Ishikawa (cell line): ENCODE data around the gene GPR32.

Source experiments
- CREB1 ChIP-seq: IDR thresholded peaks from 2 replicates; pipeline ENCODE4 v1.6.1; 2012; ENCODE audit warnings: low read depth
- FOXM1 ChIP-seq: IDR thresholded peaks from 2 replicates; pipeline ENCODE4 v1.6.1; 2012; ENCODE audit warnings: low read depth, borderline replicate concordance
- NFIC ChIP-seq: IDR thresholded peaks from 2 replicates; pipeline ENCODE4 v1.6.1; 2012
- RAD21 ChIP-seq: IDR thresholded peaks from 2 replicates; pipeline ENCODE4 v1.6.1; 2012; ENCODE audit warnings: low read depth
- TAF1 ChIP-seq: IDR thresholded peaks from 2 replicates; pipeline ENCODE4 v1.6.1; 2012; ENCODE audit warnings: low read depth, mild to moderate bottlenecking
- ZBTB7A ChIP-seq: IDR thresholded peaks from 2 replicates; pipeline ENCODE4 v1.6.1; 2012; ENCODE audit warnings: low read depth
- TF ChIP-seq, protein P1 (sequence below): IDR thresholded peaks from 2 replicates; pipeline ENCODE4 v1.6.1; 2012

DNA sequence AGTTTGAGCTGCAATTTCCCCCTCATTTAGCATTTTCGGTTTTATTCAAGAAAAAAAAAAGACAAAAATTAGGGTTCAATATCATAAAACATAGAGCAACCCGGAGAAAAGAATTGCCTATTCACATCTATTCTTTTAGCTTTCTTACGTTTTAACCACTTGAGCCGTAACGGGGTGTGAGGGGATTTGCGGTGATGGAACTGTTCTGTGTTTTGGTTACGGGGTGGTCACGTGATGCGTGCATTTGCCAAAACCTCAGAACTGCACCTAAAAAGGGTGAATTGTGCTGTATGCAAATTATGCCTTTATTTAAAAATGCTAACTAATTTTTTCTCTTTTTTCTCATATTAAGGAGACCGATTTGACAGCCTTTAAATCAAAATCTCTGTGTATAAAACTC, 25.0 kb upstream of the GPR32 start:
- TF ChIP-seq, protein P1, sequence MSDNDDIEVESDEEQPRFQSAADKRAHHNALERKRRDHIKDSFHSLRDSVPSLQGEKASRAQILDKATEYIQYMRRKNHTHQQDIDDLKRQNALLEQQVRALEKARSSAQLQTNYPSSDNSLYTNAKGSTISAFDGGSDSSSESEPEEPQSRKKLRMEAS: no peak
- TF ChIP-seq CREB1 (no peak), TAF1 (no peak), NFIC (no peak), ZBTB7A (no peak), FOXM1 (no peak), RAD21 (no peak)
